ENCODE measurements around the gene INPP5D.

DNA sequence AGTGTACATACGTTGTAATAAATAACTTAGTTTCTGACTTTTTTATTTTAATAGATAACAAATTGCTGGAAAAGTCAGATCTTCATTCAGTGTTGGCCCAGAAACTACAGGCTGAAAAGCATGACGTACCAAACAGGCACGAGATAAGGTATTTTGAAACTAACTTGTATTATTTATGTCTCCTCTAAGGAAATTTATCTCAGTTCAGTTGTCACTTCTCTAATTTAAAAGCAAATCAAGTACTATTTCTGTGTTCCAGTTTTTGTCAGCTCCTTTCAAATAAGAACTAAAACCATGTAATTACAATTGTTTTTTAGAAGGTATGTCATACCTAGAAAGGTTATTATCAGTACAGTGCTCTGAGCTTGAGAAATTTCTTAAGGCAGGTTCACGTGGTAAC lies 195.9 kb downstream of the INPP5D start:
- TF ChIP-seq, protein P1, sequence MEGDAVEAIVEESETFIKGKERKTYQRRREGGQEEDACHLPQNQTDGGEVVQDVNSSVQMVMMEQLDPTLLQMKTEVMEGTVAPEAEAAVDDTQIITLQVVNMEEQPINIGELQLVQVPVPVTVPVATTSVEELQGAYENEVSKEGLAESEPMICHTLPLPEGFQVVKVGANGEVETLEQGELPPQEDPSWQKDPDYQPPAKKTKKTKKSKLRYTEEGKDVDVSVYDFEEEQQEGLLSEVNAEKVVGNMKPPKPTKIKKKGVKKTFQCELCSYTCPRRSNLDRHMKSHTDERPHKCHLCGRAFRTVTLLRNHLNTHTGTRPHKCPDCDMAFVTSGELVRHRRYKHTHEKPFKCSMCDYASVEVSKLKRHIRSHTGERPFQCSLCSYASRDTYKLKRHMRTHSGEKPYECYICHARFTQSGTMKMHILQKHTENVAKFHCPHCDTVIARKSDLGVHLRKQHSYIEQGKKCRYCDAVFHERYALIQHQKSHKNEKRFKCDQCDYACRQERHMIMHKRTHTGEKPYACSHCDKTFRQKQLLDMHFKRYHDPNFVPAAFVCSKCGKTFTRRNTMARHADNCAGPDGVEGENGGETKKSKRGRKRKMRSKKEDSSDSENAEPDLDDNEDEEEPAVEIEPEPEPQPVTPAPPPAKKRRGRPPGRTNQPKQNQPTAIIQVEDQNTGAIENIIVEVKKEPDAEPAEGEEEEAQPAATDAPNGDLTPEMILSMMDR (IDR thresholded peaks at IDR 0.05) = no peak
- no peak for TF ChIP-seq POLR2A (IDR thresholded peaks at IDR 0.05)

All from testis (tissue), 2 donors.